ENCODE results near the gene SOST. TPM values are rescaled to one million over a fixed set of nuclear protein-coding genes. Genes with fewer than 3 reads are reported as not detected.

The SOST gene
- total RNA-seq, 2 donors from 2014 or later, result not detected

- DNase-seq, result peak; percentile 70
- Histone ChIP-seq H3K9ac (ENCODE audit: low read depth in 2 of 2, low read length in 2 of 2) (no peak overlapping the region), H3K36me3 (peaks cover 5% of the 10 kb centered on the region), H3K4me3 (no peak overlapping the region), H3K27ac (no peak overlapping the region), H3K4me1 (no peaks in the 10 kb centered on the region), H3K9me3 (no peaks in the 10 kb centered on the region), H3K27me3 (no peaks in the 10 kb centered on the region)
- TF ChIP-seq, protein P1, sequence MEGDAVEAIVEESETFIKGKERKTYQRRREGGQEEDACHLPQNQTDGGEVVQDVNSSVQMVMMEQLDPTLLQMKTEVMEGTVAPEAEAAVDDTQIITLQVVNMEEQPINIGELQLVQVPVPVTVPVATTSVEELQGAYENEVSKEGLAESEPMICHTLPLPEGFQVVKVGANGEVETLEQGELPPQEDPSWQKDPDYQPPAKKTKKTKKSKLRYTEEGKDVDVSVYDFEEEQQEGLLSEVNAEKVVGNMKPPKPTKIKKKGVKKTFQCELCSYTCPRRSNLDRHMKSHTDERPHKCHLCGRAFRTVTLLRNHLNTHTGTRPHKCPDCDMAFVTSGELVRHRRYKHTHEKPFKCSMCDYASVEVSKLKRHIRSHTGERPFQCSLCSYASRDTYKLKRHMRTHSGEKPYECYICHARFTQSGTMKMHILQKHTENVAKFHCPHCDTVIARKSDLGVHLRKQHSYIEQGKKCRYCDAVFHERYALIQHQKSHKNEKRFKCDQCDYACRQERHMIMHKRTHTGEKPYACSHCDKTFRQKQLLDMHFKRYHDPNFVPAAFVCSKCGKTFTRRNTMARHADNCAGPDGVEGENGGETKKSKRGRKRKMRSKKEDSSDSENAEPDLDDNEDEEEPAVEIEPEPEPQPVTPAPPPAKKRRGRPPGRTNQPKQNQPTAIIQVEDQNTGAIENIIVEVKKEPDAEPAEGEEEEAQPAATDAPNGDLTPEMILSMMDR (IDR thresholded peaks at IDR 0.05), result peak; percentile 62
- intact Hi-C loops (cut with DNase I), result no loop called here
These were observed 7.9 kb upstream of the SOST start for GRCh38 chr17:43766413-43767052.

GRCh38 chr17:43760254-43760852, 1.8 kb upstream of the SOST start:
- H3K4me1 ChIP-seq, result peaks cover 3% of the 10 kb centered on the region
- peaks cover 7% of the 10 kb centered on the region for H3K27me3 ChIP-seq
- no peak overlapping the region for H3K9ac ChIP-seq (ENCODE audit: low read depth in 2 of 2, low read length in 2 of 2)
- no peaks in the 10 kb centered on the region for H3K36me3 ChIP-seq
- no peak overlapping the region for H3K27ac ChIP-seq
- intact Hi-C loops (cut with DNase I), result loop anchor here (5.0 kb wide), 1 partner anchor 183 kb away; no protein-coding TSS in a partner anchor
- H3K9me3 ChIP-seq, result no peaks in the 10 kb centered on the region
- TF ChIP-seq, protein P1 (IDR thresholded peaks at IDR 0.05), result peak; percentile 95
- peak; percentile 97 for DNase-seq
- H3K4me3 ChIP-seq, result no peak overlapping the region

DNA sequence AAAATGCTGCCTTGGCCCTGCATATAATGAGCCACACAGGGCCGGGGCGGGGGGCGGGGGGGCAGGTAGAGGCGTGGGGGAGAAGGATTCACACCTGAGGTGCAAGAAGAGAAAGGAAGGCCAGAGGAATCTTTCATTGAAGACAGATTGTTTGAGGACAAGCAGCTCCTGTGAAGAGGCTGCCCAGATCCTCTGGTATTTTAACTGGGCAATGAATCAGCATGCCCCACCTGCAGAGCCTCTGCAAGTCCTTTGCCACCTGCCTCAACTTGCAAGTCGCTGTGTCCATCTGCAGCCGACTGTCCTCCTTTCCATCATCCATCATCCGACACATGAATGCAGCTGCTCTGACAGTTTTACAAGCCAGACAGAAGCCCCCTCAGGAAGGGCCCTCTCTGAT, 1.2 kb upstream of the SOST start:
- Histone ChIP-seq H3K9ac (ENCODE audit: low read depth in 2 of 2, low read length in 2 of 2) (no peak overlapping the region), H3K9me3 (no peaks in the 10 kb centered on the region), H3K4me3 (no peak overlapping the region), H3K4me1 (peaks cover 3% of the 10 kb centered on the region), H3K27me3 (peaks cover 12% of the 10 kb centered on the region), H3K36me3 (no peaks in the 10 kb centered on the region), H3K27ac (no peak overlapping the region)
- no peak for DNase-seq
- TF ChIP-seq, protein P1 (IDR thresholded peaks at IDR 0.05), result no peak
- intact Hi-C loops (cut with DNase I), result loop anchor here (2.0 to 5.0 kb wide), 2 partner anchors 65 to 183 kb away; no protein-coding TSS in a partner anchor

DNA sequence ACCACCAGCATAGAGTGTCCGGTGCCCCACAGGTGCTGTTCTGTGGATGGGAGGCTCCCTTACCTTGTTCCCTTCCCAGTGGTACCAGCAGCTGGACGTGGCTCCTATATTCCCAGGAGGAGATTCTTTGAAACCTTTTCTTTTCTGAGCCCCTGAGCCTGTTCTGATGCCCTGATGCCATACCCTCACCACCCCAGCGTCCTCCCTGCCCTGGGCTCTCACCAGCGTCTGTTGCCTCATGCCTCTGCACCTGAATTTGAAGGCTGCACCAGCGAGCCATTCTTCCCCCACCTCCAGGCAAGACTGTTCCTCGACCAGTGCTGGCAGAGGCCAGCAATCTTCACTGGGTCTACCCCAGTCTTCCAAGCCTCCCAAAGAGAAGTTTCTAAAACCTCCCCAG, 505 bp downstream of the SOST start:
- no peaks in the 10 kb centered on the region for H3K36me3 ChIP-seq
- peaks cover 3% of the 10 kb centered on the region for H3K4me1 ChIP-seq
- no peak overlapping the region for H3K9ac ChIP-seq (ENCODE audit: low read depth in 2 of 2, low read length in 2 of 2)
- peaks cover 18% of the 10 kb centered on the region for H3K27me3 ChIP-seq
- H3K4me3 ChIP-seq, result no peak overlapping the region
- TF ChIP-seq, protein P1 (IDR thresholded peaks at IDR 0.05), result no peak
- no peak for DNase-seq
- H3K27ac ChIP-seq, result no peak overlapping the region
- no peaks in the 10 kb centered on the region for H3K9me3 ChIP-seq
- intact Hi-C loops (cut with DNase I), result loop anchor here (2.0 kb wide), 1 partner anchor 63 kb away; no protein-coding TSS in a partner anchor

GRCh38 chr17:43757171-43757660, 1.4 kb downstream of the SOST start:
- intact Hi-C loops (cut with DNase I), result no loop called here
- TF ChIP-seq, protein P1 (IDR thresholded peaks at IDR 0.05), result no peak
- H3K36me3 ChIP-seq, result no peaks in the 10 kb centered on the region
- H3K4me3 ChIP-seq, result no peak overlapping the region
- no peak overlapping the region for H3K27ac ChIP-seq
- H3K9me3 ChIP-seq, result no peaks in the 10 kb centered on the region
- peaks cover 18% of the 10 kb centered on the region for H3K27me3 ChIP-seq
- DNase-seq, result no peak
- H3K4me1 ChIP-seq, result peaks cover 3% of the 10 kb centered on the region
- H3K9ac ChIP-seq (ENCODE audit: low read depth in 2 of 2, low read length in 2 of 2), result no peak overlapping the region

Data from colonic mucosa (tissue), 4 donors.